ENCODE results near the gene GPR18. TPM values are rescaled to one million over a fixed set of nuclear protein-coding genes. Genes with fewer than 3 reads are reported as not detected.

Gene GPR18
- total and polyA plus RNA-seq, 9 of the 15 experiments (the other 6 are each of a cell fraction or from before 2014, with no cell fraction given) = 0.75 TPM; not detected in 8

GRCh38 chr13:99298056-99298455 lies 39.9 kb upstream of the GPR18 start:
- 92% methylated on average over 2 of the region's 2 CpGs for WGBS (ENCODE audit: insufficient coverage, low coverage, missing lambda C conversion rate)
- Histone ChIP-seq H3K9ac (ENCODE audit: insufficient read depth in 1 of 2, low read depth in 2 of 2, low read length in 2 of 2) (no peak overlapping the region), H4K20me1 (replicated peaks; ENCODE audit: control insufficient read depth, insufficient read depth, low read length) (no peaks in the 10 kb centered on the region), H3K9me1 (ENCODE audit: control insufficient read depth, insufficient read depth, low read length) (no peaks in the 10 kb centered on the region), H3K9me3 (replicated peaks; ENCODE audit: control insufficient read depth, insufficient read depth, low read depth, low read length) (no peaks in the 10 kb centered on the region), H3K4me1 (replicated peaks in 1 of 2; ENCODE audit: control insufficient read depth in 2 of 2, insufficient read depth in 2 of 2, low read length in 2 of 2) (peaks cover 0 to 7% of the 10 kb centered on the region in 2 experiments; a peak in 2 of 5 replicates), H3K4me3 (no peak overlapping the region), H3K36me3 (ENCODE audit: control insufficient read depth, insufficient read depth, low read length) (peaks cover 18% of the 10 kb centered on the region), H3K4me2 (ENCODE audit: insufficient read depth, low read length) (no peak overlapping the region), H3K27me3 (ENCODE audit: control insufficient read depth in 2 of 2, insufficient read depth in 2 of 2, low read length in 2 of 2) (no peaks in the 10 kb centered on the region), H3K27ac (ENCODE audit: extremely low read depth, low read depth, low read length) (no peak overlapping the region), H2AFZ (ENCODE audit: low read depth, low read length) (no peak overlapping the region), H3K79me2 (ENCODE audit: control insufficient read depth, insufficient read depth, low read length) (peaks cover 13% of the 10 kb centered on the region)
- ChIA-PET CTCF (ENCODE audit: low intra/inter-chr PET ratio) (no interaction called here), POLR2A (no interaction called here)
- TF ChIP-seq CHAMP1 (IDR thresholded peaks at IDR 0.05) (no peak), DPF2 (IDR thresholded peaks at IDR 0.05) (no peak), NCOA6 (IDR thresholded peaks at IDR 0.05) (no peak)
- ATAC-seq = no peak
- FAIRE-seq = no peak
- BruUV-seq (replicated peaks) = no TSS peak
- intact Hi-C loops (cut with micrococcal nuclease) (no loop called here), in situ Hi-C loops (cut with MboI) (no loop called here)
- no peak for DNase-seq (ENCODE audit: extremely low read depth in 1 of 4, low spot score in 3 of 4)

- intact Hi-C loops (cut with micrococcal nuclease) (no loop called here), in situ Hi-C loops (cut with MboI) (no loop called here)
- Histone ChIP-seq H2AFZ (ENCODE audit: low read depth, low read length) (no peak overlapping the region), H3K4me3 (no peak overlapping the region), H3K4me1 (replicated peaks in 1 of 2; ENCODE audit: control insufficient read depth in 2 of 2, insufficient read depth in 2 of 2, low read length in 2 of 2) (peaks cover 0 to 7% of the 10 kb centered on the region in 2 experiments; a peak in 2 of 5 replicates), H3K9ac (ENCODE audit: insufficient read depth in 1 of 2, low read depth in 2 of 2, low read length in 2 of 2) (no peak overlapping the region), H4K20me1 (replicated peaks; ENCODE audit: control insufficient read depth, insufficient read depth, low read length) (no peaks in the 10 kb centered on the region), H3K27ac (ENCODE audit: extremely low read depth, low read depth, low read length) (no peak overlapping the region), H3K79me2 (ENCODE audit: control insufficient read depth, insufficient read depth, low read length) (peaks cover 10% of the 10 kb centered on the region; the same call in 2 of the 3 replicates), H3K36me3 (ENCODE audit: control insufficient read depth, insufficient read depth, low read length) (peaks cover 18% of the 10 kb centered on the region), H3K9me3 (replicated peaks; ENCODE audit: control insufficient read depth, insufficient read depth, low read depth, low read length) (no peaks in the 10 kb centered on the region), H3K27me3 (ENCODE audit: control insufficient read depth in 2 of 2, insufficient read depth in 2 of 2, low read length in 2 of 2) (no peaks in the 10 kb centered on the region), H3K9me1 (ENCODE audit: control insufficient read depth, insufficient read depth, low read length) (no peaks in the 10 kb centered on the region), H3K4me2 (ENCODE audit: insufficient read depth, low read length) (no peak overlapping the region)
- CTCF ChIA-PET (ENCODE audit: low intra/inter-chr PET ratio) = no interaction called here
- no TSS peak for BruUV-seq (replicated peaks)
- ATAC-seq (no peak), FAIRE-seq (no peak), DNase-seq (ENCODE audit: extremely low read depth in 1 of 4, low spot score in 3 of 4) (no peak)
- POLR2A ChIA-PET = no interaction called here
- no peak for TF ChIP-seq E2F8 (IDR thresholded peaks at IDR 0.05; ENCODE audit: low read depth, partially characterized antibody)
- TF ChIP-seq CC2D1A (IDR thresholded peaks at IDR 0.05) = no peak
- no peak for TF ChIP-seq RUNX1 (IDR thresholded peaks at IDR 0.05; ENCODE audit: low read depth)
- TF ChIP-seq, protein P1, sequence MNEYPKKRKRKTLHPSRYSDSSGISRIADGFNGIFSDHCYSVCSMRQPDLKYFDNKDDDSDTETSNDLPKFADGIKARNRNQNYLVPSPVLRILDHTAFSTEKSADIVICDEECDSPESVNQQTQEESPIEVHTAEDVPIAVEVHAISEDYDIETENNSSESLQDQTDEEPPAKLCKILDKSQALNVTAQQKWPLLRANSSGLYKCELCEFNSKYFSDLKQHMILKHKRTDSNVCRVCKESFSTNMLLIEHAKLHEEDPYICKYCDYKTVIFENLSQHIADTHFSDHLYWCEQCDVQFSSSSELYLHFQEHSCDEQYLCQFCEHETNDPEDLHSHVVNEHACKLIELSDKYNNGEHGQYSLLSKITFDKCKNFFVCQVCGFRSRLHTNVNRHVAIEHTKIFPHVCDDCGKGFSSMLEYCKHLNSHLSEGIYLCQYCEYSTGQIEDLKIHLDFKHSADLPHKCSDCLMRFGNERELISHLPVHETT (CRISPR knock-in tag; conservative IDR thresholded peaks at IDR 0.05 in 1 of 2, IDR thresholded peaks at IDR 0.05 in 1 of 2) = no peak
- no peak for TF ChIP-seq PML (IDR thresholded peaks at IDR 0.05; ENCODE audit: low read length)
- no peak for TF ChIP-seq ZSCAN32 (CRISPR knock-in tag; IDR thresholded peaks at IDR 0.05)
- no peak for TF ChIP-seq ZNF282 (CRISPR knock-in tag; IDR thresholded peaks at IDR 0.05)
These were observed 39.2 kb upstream of the GPR18 start for GRCh38 chr13:99297331-99297730.
